IMR-90 (cell line): ENCODE data around the gene SLCO2B1. TPM values are rescaled to one million over a fixed set of nuclear protein-coding genes. Genes with fewer than 3 reads are reported as not detected.

ENCODE experiments used
- ATAC-seq: fragments of 200-7000 bp; cut with Tn5 transposase; 2 replicates; pipeline ENCODE4 v1.9.1; 2020; ENCODE audit warnings: low read depth, mild to moderate bottlenecking, moderate library complexity
- BruUV-seq: library from RNA; stranded (reverse); fragments of 400-500 nt; replicated peaks from 2 replicates; lab custom pipeline; 2021; lab: Mats Ljungman, UMichigan
- CTCF ChIA-PET: fragments of 300-600 bp; formaldehyde crosslinking; extraction: SDS; loops from one replicate; lab custom pipeline; 2021; ENCODE audit warnings: antibody characterized with exemption; lab: Yijun Ruan, JAX
- POLR2A ChIA-PET: fragments of 300-600 bp; sonication (Branson Sonifier 250); formaldehyde crosslinking; loops from one replicate; lab custom pipeline; 2022; ENCODE audit warnings: antibody characterized with exemption; ENCODE audit not compliant: unreplicated experiment; lab: Charles Lee
- DNase-seq: peaks from one replicate; pipeline ENCODE4 v3.0.0; 2013
- H2AFZ ChIP-seq: replicated peaks from 2 replicates; pipeline ENCODE3; 2013; ENCODE audit warnings: low read length, mild to moderate bottlenecking; ENCODE audit not compliant: poor library complexity
- H2AK5ac ChIP-seq: 2 replicates; pipeline ENCODE4 v1.6.1; 2013; ENCODE audit warnings: low read depth, low read length, inconsistent platforms
- H2AK9ac ChIP-seq: replicated peaks from 2 replicates; pipeline ENCODE3; 2013; ENCODE audit warnings: mild to moderate bottlenecking, low read depth, low read length, moderate library complexity; ENCODE audit not compliant: poor library complexity
- H2BK120ac ChIP-seq: 2 replicates; pipeline ENCODE4 v1.6.1; 2013; ENCODE audit warnings: low read depth, low read length, inconsistent platforms
- H2BK15ac ChIP-seq: 3 replicates; pipeline ENCODE4 v1.6.1; 2013; ENCODE audit warnings: low read depth, low read length, inconsistent platforms
- H2BK20ac ChIP-seq: 2 replicates; pipeline ENCODE4 v1.6.1; 2013; ENCODE audit warnings: low read depth, mild to moderate bottlenecking, inconsistent platforms, low read length, moderate library complexity
- H2BK5ac ChIP-seq: 2 replicates; pipeline ENCODE4 v1.6.1; 2013; ENCODE audit warnings: mild to moderate bottlenecking, low read depth, low read length, inconsistent platforms; ENCODE audit not compliant: poor library complexity, severe bottlenecking
- H3K14ac ChIP-seq: replicated peaks from 2 replicates; pipeline ENCODE4 v1.6.1; 2013; ENCODE audit warnings: low read depth, low read length, inconsistent platforms
- H3K18ac ChIP-seq: 2 replicates; pipeline ENCODE4 v1.6.1; 2013; ENCODE audit warnings: low read depth, low read length, control low read depth
- H3K23ac ChIP-seq: 2 replicates; pipeline ENCODE4 v1.6.1; 2013; ENCODE audit warnings: low read depth, low read length, inconsistent platforms
- H3K27ac ChIP-seq: 2 replicates; pipeline ENCODE4 v1.5.1; 2013; ENCODE audit warnings: mild to moderate bottlenecking, control low read depth, low read length; ENCODE audit not compliant: insufficient read depth
- H3K27me3 ChIP-seq: 2 replicates; pipeline ENCODE4 v1.6.1; 2013; ENCODE audit warnings: low read length; ENCODE audit not compliant: control insufficient read depth, insufficient read depth
- H3K36me3 ChIP-seq: 2 replicates; pipeline ENCODE4 v1.6.1; 2013; ENCODE audit warnings: low read length, mixed read lengths; ENCODE audit not compliant: control insufficient read depth, insufficient read depth
- H3K4ac ChIP-seq: 2 replicates; pipeline ENCODE4 v1.6.1; 2013; ENCODE audit warnings: low read depth, low read length, inconsistent platforms
- H3K4me1 ChIP-seq: 2 replicates; pipeline ENCODE4 v1.6.1; 2013; ENCODE audit warnings: low read length, mixed read lengths; ENCODE audit not compliant: control insufficient read depth, insufficient read depth
- H3K4me2 ChIP-seq: 2 replicates; pipeline ENCODE4 v1.6.1; 2013; ENCODE audit warnings: low read depth, mild to moderate bottlenecking, control low read depth, low read length, moderate library complexity
- H3K4me3 ChIP-seq: 2 replicates; pipeline ENCODE4 v1.5.1; 2013; ENCODE audit warnings: low read depth, mild to moderate bottlenecking, control low read depth, low read length, moderate library complexity; ENCODE audit not compliant: insufficient read depth
- H3K56ac ChIP-seq: 2 replicates; pipeline ENCODE4 v1.6.1; 2013; ENCODE audit warnings: low read length, inconsistent platforms; ENCODE audit not compliant: insufficient read depth; ENCODE audit errors: extremely low read depth
- H3K79me1 ChIP-seq, 2 experiments: 2 replicates each; pipeline ENCODE4 v1.6.1; 2013; ENCODE audit warnings: low read length in 2 of 2, inconsistent platforms in 1 of 2, low read depth in 1 of 2
- H3K9ac ChIP-seq: 2 replicates; pipeline ENCODE4 v1.6.1; 2013; ENCODE audit warnings: low read depth, low read length, control low read depth
- H3K9me1 ChIP-seq: 2 replicates; pipeline ENCODE4 v1.6.1; 2013; ENCODE audit warnings: low read length, inconsistent platforms; ENCODE audit not compliant: insufficient read depth
- H3K9me3 ChIP-seq: 2 replicates; pipeline ENCODE4 v1.6.1; 2013; ENCODE audit warnings: low read length; ENCODE audit not compliant: control insufficient read depth, insufficient read depth
- H4K20me1 ChIP-seq: 2 replicates; pipeline ENCODE4 v1.6.1; 2013; ENCODE audit warnings: low read length, inconsistent platforms; ENCODE audit not compliant: insufficient read depth
- H4K5ac ChIP-seq: 2 replicates; pipeline ENCODE4 v1.6.1; 2013; ENCODE audit warnings: mild to moderate bottlenecking, low read depth, low read length, control low read depth
- H4K8ac ChIP-seq, 2 experiments: 2 replicates each; pipeline ENCODE4 v1.6.1; 2013; ENCODE audit warnings: low read depth in 2 of 2, low read length in 2 of 2, control low read depth in 1 of 2, inconsistent platforms in 1 of 2
- H4K91ac ChIP-seq: 2 replicates; pipeline ENCODE4 v1.6.1; 2013; ENCODE audit warnings: low read depth, low read length, inconsistent platforms; ENCODE audit not compliant: insufficient read depth
- BHLHE40 ChIP-seq: fragments of 150-350 bp; IDR thresholded peaks from 2 replicates; pipeline ENCODE4 v1.6.1; 2016; ENCODE audit warnings: mild to moderate bottlenecking, low read depth, low read length
- FOS ChIP-seq: fragments of 150-350 bp; IDR thresholded peaks from 2 replicates; pipeline ENCODE4 v1.6.1; 2016; ENCODE audit warnings: low read depth, low read length
- NFE2L2 ChIP-seq: fragments of 150-350 bp; IDR thresholded peaks from 2 replicates; pipeline ENCODE4 v1.6.1; 2016; ENCODE audit warnings: low read depth, mild to moderate bottlenecking, low read length
- POLR2A ChIP-seq: IDR thresholded peaks from 2 replicates; pipeline ENCODE4 v1.6.1; 2012; ENCODE audit warnings: mild to moderate bottlenecking, low read depth, low read length
- RFX5 ChIP-seq: IDR thresholded peaks from 2 replicates; pipeline ENCODE4 v1.8.0; 2012; ENCODE audit warnings: low read depth, mild to moderate bottlenecking, low read length, moderate library complexity
- WGBS, 2 experiments: methylation state at CpG; one replicate each; pipeline versions ENCODE4 v1.1.5 to v1.1.7; 2013; ENCODE audit warnings: missing lambda C conversion rate in 2 of 2; ENCODE audit not compliant: insufficient read length in 1 of 2; ENCODE audit errors: extremely low coverage in 2 of 2; 5-methylcytosine and 5-hydroxymethylcytosine counted together
- dilution Hi-C: fragments of 300-500 bp; cut with HindIII; formaldehyde crosslinking; loops from one replicate; pipeline ENCODE4 v1.14.3; 2018; ENCODE audit warnings: low sequenced_read_pairs; ENCODE audit not compliant: unreplicated experiment
- in situ Hi-C: fragments of 300-500 bp; cut with MboI; formaldehyde crosslinking; loops from 3 replicates; pipeline ENCODE4 v1.14.3; 2019; ENCODE audit warnings: low sequenced_read_pairs, inconsistent platforms, mixed read lengths
- intact Hi-C: fragments of 100-400 bp; cut with micrococcal nuclease; formaldehyde crosslinking; loops from 2 replicates; pipeline ENCODE4 v1.10.0; 2022
- polyA plus RNA-seq, 3 experiments: library from polyadenylated mRNA; depleted of rRNA; stranded (reverse); fragments of >200 nt; gene quantifications; 2 replicates each; pipeline ENCODE4 v1.2.3, GENCODE V29; 2012; ENCODE audit warnings: low replicate concordance in 1 of 3
- total RNA-seq: library from RNA; depleted of rRNA; stranded (reverse); fragments of >200 nt; gene quantifications from 2 replicates; pipeline ENCODE4 v1.2.3, GENCODE V29; 2012
- TF ChIP-seq, protein P1 (sequence below): conservative IDR thresholded peaks from 2 replicates; pipeline ENCODE4 v1.5.1; 2012; ENCODE audit warnings: mild to moderate bottlenecking, low read depth, low read length, improper control_type of control experiment
- TF ChIP-seq, protein P2 (sequence below): fragments of 150-350 bp; IDR thresholded peaks from 2 replicates; pipeline ENCODE4 v1.6.1; 2016; ENCODE audit warnings: low read depth, mild to moderate bottlenecking, low read length, moderate library complexity, borderline replicate concordance

SLCO2B1 gene
- total and polyA plus RNA-seq, 2 of the 4 experiments (the other 2 are of a cell fraction): not detected

DNA sequence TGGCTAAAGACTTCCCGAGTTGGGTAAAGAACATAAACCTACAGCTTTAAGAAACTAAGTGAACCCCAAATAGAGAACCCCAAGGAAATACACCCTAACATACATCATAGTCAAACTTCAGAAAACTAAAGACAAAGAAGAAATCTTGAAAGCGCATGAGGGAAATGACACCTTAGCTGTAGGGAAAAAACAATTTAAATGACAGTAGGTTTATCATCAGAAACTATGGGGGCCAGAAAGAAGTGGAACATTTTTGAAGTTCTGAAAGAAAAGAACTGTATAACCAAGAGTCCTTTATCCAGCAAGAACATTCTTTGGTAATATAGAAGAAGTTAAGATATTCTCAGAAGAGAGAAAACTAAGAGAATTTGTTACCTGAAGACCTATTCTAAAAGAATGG lies 38.7 kb upstream of the SLCO2B1 start:
- CTCF ChIA-PET: no interaction called here
- no peak for DNase-seq
- Histone ChIP-seq H2AK5ac (no peak overlapping the region), H2AK9ac (no peak overlapping the region), H3K27me3 (peaks cover 32% of the 10 kb centered on the region), H3K18ac (no peak overlapping the region), H4K91ac (no peak overlapping the region), H2BK15ac (no peak overlapping the region), H3K4me3 (no peak overlapping the region), H2AFZ (no peak overlapping the region), H3K4ac (no peak overlapping the region), H3K14ac (no peak overlapping the region), H3K4me1 (no peaks in the 10 kb centered on the region), H3K27ac (no peak overlapping the region), H3K79me1 (no peaks in the 10 kb centered on the region), H2BK5ac (no peak overlapping the region), H3K9me1 (no peaks in the 10 kb centered on the region), H4K8ac (no peak overlapping the region), H3K4me2 (no peak overlapping the region), H4K20me1 (no peaks in the 10 kb centered on the region), H3K9ac (no peak overlapping the region), H2BK20ac (no peak overlapping the region), H3K9me3 (peaks cover 19% of the 10 kb centered on the region; the same call in 1 of the 2 replicates), H3K23ac (no peak overlapping the region), H3K56ac (no peak overlapping the region), H3K36me3 (no peaks in the 10 kb centered on the region), H4K5ac (no peak overlapping the region), H2BK120ac (no peak overlapping the region)
- intact Hi-C loops (no loop called here), dilution Hi-C loops (no loop called here), in situ Hi-C loops (no loop called here)
- POLR2A ChIA-PET: no interaction called here
- TF ChIP-seq, protein P1, sequence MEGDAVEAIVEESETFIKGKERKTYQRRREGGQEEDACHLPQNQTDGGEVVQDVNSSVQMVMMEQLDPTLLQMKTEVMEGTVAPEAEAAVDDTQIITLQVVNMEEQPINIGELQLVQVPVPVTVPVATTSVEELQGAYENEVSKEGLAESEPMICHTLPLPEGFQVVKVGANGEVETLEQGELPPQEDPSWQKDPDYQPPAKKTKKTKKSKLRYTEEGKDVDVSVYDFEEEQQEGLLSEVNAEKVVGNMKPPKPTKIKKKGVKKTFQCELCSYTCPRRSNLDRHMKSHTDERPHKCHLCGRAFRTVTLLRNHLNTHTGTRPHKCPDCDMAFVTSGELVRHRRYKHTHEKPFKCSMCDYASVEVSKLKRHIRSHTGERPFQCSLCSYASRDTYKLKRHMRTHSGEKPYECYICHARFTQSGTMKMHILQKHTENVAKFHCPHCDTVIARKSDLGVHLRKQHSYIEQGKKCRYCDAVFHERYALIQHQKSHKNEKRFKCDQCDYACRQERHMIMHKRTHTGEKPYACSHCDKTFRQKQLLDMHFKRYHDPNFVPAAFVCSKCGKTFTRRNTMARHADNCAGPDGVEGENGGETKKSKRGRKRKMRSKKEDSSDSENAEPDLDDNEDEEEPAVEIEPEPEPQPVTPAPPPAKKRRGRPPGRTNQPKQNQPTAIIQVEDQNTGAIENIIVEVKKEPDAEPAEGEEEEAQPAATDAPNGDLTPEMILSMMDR: no peak
- TF ChIP-seq POLR2A (no peak), NFE2L2 (no peak), RFX5 (no peak), FOS (no peak), BHLHE40 (no peak)
- TF ChIP-seq, protein P2, sequence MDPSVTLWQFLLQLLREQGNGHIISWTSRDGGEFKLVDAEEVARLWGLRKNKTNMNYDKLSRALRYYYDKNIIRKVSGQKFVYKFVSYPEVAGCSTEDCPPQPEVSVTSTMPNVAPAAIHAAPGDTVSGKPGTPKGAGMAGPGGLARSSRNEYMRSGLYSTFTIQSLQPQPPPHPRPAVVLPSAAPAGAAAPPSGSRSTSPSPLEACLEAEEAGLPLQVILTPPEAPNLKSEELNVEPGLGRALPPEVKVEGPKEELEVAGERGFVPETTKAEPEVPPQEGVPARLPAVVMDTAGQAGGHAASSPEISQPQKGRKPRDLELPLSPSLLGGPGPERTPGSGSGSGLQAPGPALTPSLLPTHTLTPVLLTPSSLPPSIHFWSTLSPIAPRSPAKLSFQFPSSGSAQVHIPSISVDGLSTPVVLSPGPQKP: no peak
- ATAC-seq: no peak
- BruUV-seq: no TSS peak
- WGBS, 2 experiments: no CpG with 5 or more reads among the region's 2 CpGs
